Heart right ventricle (tissue), 16 donors: ENCODE measurements around the gene NXPH3. TPM values are rescaled to one million over a fixed set of nuclear protein-coding genes. Genes with fewer than 3 reads are reported as not detected.

Experiments used
- ATAC-seq, 8 donors: fragments of 200-7000 bp; cut with Tn5 transposase; one replicate each; pipeline ENCODE4 v1.9.1; 2020; ENCODE audit warnings: mild to moderate bottlenecking in 8 of 8, moderate library complexity in 8 of 8, moderate number of reproducible peaks in 1 of 8
- DNase-seq, 2 donors: peaks; one replicate each; pipeline ENCODE4 v3.0.0-alpha.2; 2020
- H3K27ac ChIP-seq, 10 donors: fragments of 200-600 bp; sonication (generic) in 2 of 10; one replicate each; pipeline versions ENCODE4 v1.5.0 to v1.8.0; 2020 to 2022; ENCODE audit warnings: mild to moderate bottlenecking in 3 of 10
- H3K27me3 ChIP-seq, 7 donors: fragments of 200-600 bp; one replicate each; pipeline ENCODE4 v1.8.0; 2021 to 2022; ENCODE audit warnings: mild to moderate bottlenecking in 2 of 7
- H3K36me3 ChIP-seq, 9 donors: fragments of 200-600 bp; sonication (generic) in 1 of 9; one replicate each; pipeline versions ENCODE4 v1.5.0 to v1.8.0; 2020 to 2022; ENCODE audit warnings: mild to moderate bottlenecking in 2 of 9
- H3K4me1 ChIP-seq, 9 donors: fragments of 200-600 bp; sonication (generic) in 1 of 9; one replicate each; pipeline versions ENCODE4 v1.5.0 to v1.8.0; 2020 to 2022; ENCODE audit warnings: mild to moderate bottlenecking in 4 of 9
- H3K4me3 ChIP-seq, 10 donors: fragments of 200-600 bp; sonication (generic) in 2 of 10; one replicate each; pipeline versions ENCODE4 v1.5.0 to v1.8.0; 2020 to 2022; ENCODE audit warnings: mild to moderate bottlenecking in 7 of 10, moderate library complexity in 2 of 10
- H3K9me3 ChIP-seq, 11 donors: fragments of 200-600 bp in 10 of 11; sonication (generic) in 2 of 11; one replicate each; pipeline versions ENCODE4 v1.5.0 to v1.8.0; 2013 to 2022; ENCODE audit warnings: mild to moderate bottlenecking in 2 of 11, control low read depth in 1 of 11, moderate library complexity in 1 of 11
- WGBS, 2 donors: extraction: QIAGEN DNeasy Blood & Tissue Kit; methylation state at CpG; one replicate each; pipeline ENCODE4 v1.1.7; 2013; ENCODE audit warnings: inconsistent platforms in 1 of 2; 5-methylcytosine and 5-hydroxymethylcytosine counted together
- intact Hi-C, 10 donors: fragments of 100-400 bp; cut with DNase I; formaldehyde crosslinking; loops; one replicate each; pipeline versions ENCODE4 v1.11.1 to v1.14.2; 2022
- polyA plus RNA-seq, 2 donors: library from polyadenylated mRNA; stranded (reverse); fragments of 200-250 nt; gene quantifications; one replicate each; pipeline ENCODE4 v1.2.3, GENCODE V29; 2013
- total RNA-seq, 10 donors: library from RNA; stranded (reverse); fragmentation: NEBNext Ultra II Directional in 3 of 10; extraction: Animal tissue kit (Norgen Biotek cat#: 25700) in 3 of 10; gene quantifications; one replicate each; pipeline versions ENCODE4 v1.2.1 to v1.2.4, GENCODE V29; 2021 to 2023
- TF ChIP-seq, protein P1 (sequence below), 9 donors: fragments of 200-600 bp; sonication (generic) in 2 of 9; IDR thresholded peaks; one replicate each; pipeline versions ENCODE4 v1.5.0 to v1.8.0; 2021 to 2022; ENCODE audit warnings: antibody characterized with exemption in 9 of 9, mild to moderate bottlenecking in 5 of 9, moderate library complexity in 1 of 9
- donor health status: Arrhythmogenic right ventricular cardiomyopathy.
- donor health status: ischemic (EF 13 %, LVEDD 7.1; RV severe dilation, severe dysfunction).
- donor health status: healthy with polysubstance abuse.
- donor health status: DM: no; HTN: yes; CAD: no.
- donor health status: DM: no; HTN: no; CAD: no.
- donor health status: ischemic (EF 25% LVEDD 6.9; RV normal size, moderate dysfunction).
- donor health status: ischemic (EF 25% LVEDD 5.7; RV mildly dilated, moderate dysfunction).
- donor health status: healthy.
- donor health status: DM: yes; HTN: yes; CAD: no.
- donor health status: Ischemic cardiomyopathy.
- donor health status: ischemic (EF 35%, LVEDD 5.7; RV mildly dilated, moderate dysfunction).
- donor health status: nonischemic (EF 11% LVEDD 7.7; RV severe dilation, severe dysfunction).
- donor health status: DM: yes; HTN: yes; CAD: no.
- donor health status: PGD.
- donor health status: ischemic (EF 29% LVEDD 5.4; RV normal size, mild dysfunction).
- donor health status: nonischemic (EF 23%, LVEDD 6.1; RV moderate dilation, normal function).

Gene NXPH3
- total and polyA plus RNA-seq, 12 donors = 2.2 to 5.9 (median 3.2) TPM

- TF ChIP-seq, protein P1, sequence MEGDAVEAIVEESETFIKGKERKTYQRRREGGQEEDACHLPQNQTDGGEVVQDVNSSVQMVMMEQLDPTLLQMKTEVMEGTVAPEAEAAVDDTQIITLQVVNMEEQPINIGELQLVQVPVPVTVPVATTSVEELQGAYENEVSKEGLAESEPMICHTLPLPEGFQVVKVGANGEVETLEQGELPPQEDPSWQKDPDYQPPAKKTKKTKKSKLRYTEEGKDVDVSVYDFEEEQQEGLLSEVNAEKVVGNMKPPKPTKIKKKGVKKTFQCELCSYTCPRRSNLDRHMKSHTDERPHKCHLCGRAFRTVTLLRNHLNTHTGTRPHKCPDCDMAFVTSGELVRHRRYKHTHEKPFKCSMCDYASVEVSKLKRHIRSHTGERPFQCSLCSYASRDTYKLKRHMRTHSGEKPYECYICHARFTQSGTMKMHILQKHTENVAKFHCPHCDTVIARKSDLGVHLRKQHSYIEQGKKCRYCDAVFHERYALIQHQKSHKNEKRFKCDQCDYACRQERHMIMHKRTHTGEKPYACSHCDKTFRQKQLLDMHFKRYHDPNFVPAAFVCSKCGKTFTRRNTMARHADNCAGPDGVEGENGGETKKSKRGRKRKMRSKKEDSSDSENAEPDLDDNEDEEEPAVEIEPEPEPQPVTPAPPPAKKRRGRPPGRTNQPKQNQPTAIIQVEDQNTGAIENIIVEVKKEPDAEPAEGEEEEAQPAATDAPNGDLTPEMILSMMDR (IDR thresholded peaks at IDR 0.05) = peak in 8 of 9 donors; percentile 11 to 64 (median 52)
- Histone ChIP-seq H3K4me1 (peaks cover 0 to 8% (median 3%) of the 10 kb centered on the region in 9 donors), H3K27ac (no peak overlapping the region), H3K9me3 (peaks cover 0 to 8% (median 0%) of the 10 kb centered on the region in 11 donors), H3K27me3 (peaks cover 0 to 6% (median 0%) of the 10 kb centered on the region in 7 donors), H3K36me3 (no peaks in the 10 kb centered on the region), H3K4me3 (no peak overlapping the region)
- ATAC-seq (peak in 5 of 8 donors; percentile 34 to 64 (median 50)), DNase-seq (no peak)
- 17 to 21% methylated on average over 9 of the region's 9 CpGs for WGBS, 2 donors
- intact Hi-C loops = loop anchor here in 9 of 10 donors (2.0 to 10.0 kb wide), 10 partner anchors 61 to 243 kb away; partner anchors contain the start of genes NGFR (in 1 of the 9) and PHB1 (in 1 of the 9)
Measured at GRCh38 chr17:49557312-49558024, 18.2 kb upstream of the NXPH3 start.

GRCh38 chr17:49564638-49565037 is 11.0 kb upstream of the NXPH3 start:
- intact Hi-C loops = loop anchor here in 9 of 10 donors (5.0 to 10.0 kb wide), 6 partner anchors 213 to 520 kb away; partner anchors contain the start of genes DLX3 (in 7 of the 9) and KAT7 (in 1 of the 9)
- H3K36me3 ChIP-seq = no peaks in the 10 kb centered on the region
- no peak overlapping the region for H3K27ac ChIP-seq
- WGBS, 2 donors = 83 to 87% methylated on average over 4 of the region's 4 CpGs
- H3K9me3 ChIP-seq = peaks cover 0 to 8% (median 0%) of the 10 kb centered on the region in 11 donors
- ATAC-seq (no peak), DNase-seq (no peak)
- TF ChIP-seq, protein P1 (IDR thresholded peaks at IDR 0.05) = no peak
- no peak overlapping the region for H3K4me3 ChIP-seq
- H3K27me3 ChIP-seq = peaks cover 0 to 14% (median 0%) of the 10 kb centered on the region in 7 donors
- H3K4me1 ChIP-seq = peaks cover 0 to 32% (median 25%) of the 10 kb centered on the region in 9 donors

- intact Hi-C loops = loop anchor here (2.0 to 10.0 kb wide), 8 partner anchors 211 to 519 kb away; partner anchors contain the start of genes DLX3 (in 7 of the 10) and KAT7 (in 1 of the 10)
- H3K4me3 ChIP-seq = no peak overlapping the region
- 7 to 10% methylated on average over 14 of the region's 14 CpGs for WGBS, 2 donors
Measured at GRCh38 chr17:49565948-49566491, 9.7 kb upstream of the NXPH3 start.

More at GRCh38 chr17:49565948-49566491, 9.7 kb upstream of the NXPH3 start:
- H3K27ac ChIP-seq = peak overlapping the region in 9 of 10 donors; percentile 44 to 89 (median 71)
- TF ChIP-seq, protein P1 (IDR thresholded peaks at IDR 0.05) = no peak
- H3K9me3 ChIP-seq = peaks cover 0 to 8% (median 0%) of the 10 kb centered on the region in 11 donors
- no peaks in the 10 kb centered on the region for H3K36me3 ChIP-seq
- ATAC-seq (peak; percentile 8 to 87 (median 76)), DNase-seq (peak; percentile 64 to 77)
- peaks cover 0 to 42% (median 34%) of the 10 kb centered on the region in 9 donors for H3K4me1 ChIP-seq
- peaks cover 0 to 14% (median 0%) of the 10 kb centered on the region in 7 donors for H3K27me3 ChIP-seq
